ENCODE results near the gene XPOT. TPM values are rescaled to one million over a fixed set of nuclear protein-coding genes. Genes with fewer than 3 reads are reported as not detected.

The XPOT gene
- total RNA-seq, 1 experiment from 2014 or later = 155 TPM

GRCh38 chr12:64445490-64445889, 41.3 kb downstream of the XPOT start:
- H3K27ac ChIP-seq (ENCODE audit: low read length) = no peak overlapping the region
- no TSS peak for BruUV-seq (replicated peaks)
- H3K36me3 ChIP-seq (ENCODE audit: control insufficient read depth, insufficient read depth, low read length) = peaks cover 50% of the 10 kb centered on the region
- no peak for DNase-seq (ENCODE audit: low read depth, low spot score)
- no peak for ATAC-seq
- no peak for TF ChIP-seq SIN3A (IDR thresholded peaks at IDR 0.05; ENCODE audit: borderline replicate concordance, insufficient read depth, low read depth, low read length)
- no peak for TF ChIP-seq POLR2AphosphoS5 (IDR thresholded peaks at IDR 0.05; ENCODE audit: low read depth, low read length)
- no peak for TF ChIP-seq CTCF (IDR thresholded peaks at IDR 0.05)
- TF ChIP-seq TCF7L2 (IDR thresholded peaks at IDR 0.05; ENCODE audit: low read depth, low read length) = no peak
- TF ChIP-seq REST (IDR thresholded peaks at IDR 0.05; ENCODE audit: insufficient read depth in 1 of 2, low read depth in 2 of 2, low read length in 1 of 2) = no peak
- in situ Hi-C loops (cut with HindIII; ENCODE audit: low pct_unique_long_range_greater_than_20kb, low sequenced_read_pairs) (no loop called here), intact Hi-C loops (cut with micrococcal nuclease; ENCODE audit: unreplicated experiment) (no loop called here)
- ChIA-PET CTCF (interaction anchor here (0.6 kb wide), 1 partner anchor 163 kb away, joined by 4 read pairs; no protein-coding TSS in a partner anchor), POLR2A (no interaction called here)
- H3K4me3 ChIP-seq (ENCODE audit: low read depth in 2 of 2, low read length in 2 of 2) = no peak overlapping the region
- no peaks in the 10 kb centered on the region for H3K4me1 ChIP-seq (ENCODE audit: control insufficient read depth, insufficient read depth, low read length)
- H3K9me3 ChIP-seq (ENCODE audit: control insufficient read depth, insufficient read depth, low read depth, low read length) = no peaks in the 10 kb centered on the region
- no peaks in the 10 kb centered on the region for H3K27me3 ChIP-seq (ENCODE audit: control insufficient read depth, insufficient read depth, low read length)

DNA sequence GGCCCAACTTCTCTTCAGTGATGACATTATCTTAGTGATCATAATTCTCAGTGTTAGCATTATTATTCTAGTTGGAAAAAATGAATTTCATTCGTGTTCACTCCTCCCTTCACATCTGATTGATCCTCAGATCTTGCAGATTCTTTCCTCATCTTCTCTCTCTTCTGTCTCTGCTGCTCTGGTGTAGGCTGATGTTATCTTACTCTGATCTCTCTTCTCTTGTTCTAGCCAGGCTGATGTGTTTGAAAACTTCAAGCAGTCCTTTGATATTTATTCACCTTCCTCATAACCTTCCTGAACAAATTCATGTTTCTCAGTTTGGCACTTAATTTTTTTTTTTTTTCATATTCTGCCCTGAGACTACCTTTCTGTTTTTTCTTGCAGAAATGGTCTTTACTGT, 42.1 kb downstream of the XPOT start:
- ATAC-seq (no peak), DNase-seq (ENCODE audit: low read depth, low spot score) (no peak)
- intact Hi-C loops (cut with micrococcal nuclease; ENCODE audit: unreplicated experiment) = no loop called here
- CTCF ChIA-PET = no interaction called here
- H3K4me3 ChIP-seq (ENCODE audit: low read depth in 2 of 2, low read length in 2 of 2) = no peak overlapping the region
- no peaks in the 10 kb centered on the region for H3K27me3 ChIP-seq (ENCODE audit: control insufficient read depth, insufficient read depth, low read length)
- H3K27ac ChIP-seq (ENCODE audit: low read length) = no peak overlapping the region
- POLR2A ChIA-PET = no interaction called here
- peaks cover 47% of the 10 kb centered on the region for H3K36me3 ChIP-seq (ENCODE audit: control insufficient read depth, insufficient read depth, low read length)
- no peak for TF ChIP-seq SIN3A (IDR thresholded peaks at IDR 0.05; ENCODE audit: borderline replicate concordance, insufficient read depth, low read depth, low read length)
- no peak for TF ChIP-seq POLR2AphosphoS5 (IDR thresholded peaks at IDR 0.05; ENCODE audit: low read depth, low read length)
- TF ChIP-seq TCF7L2 (IDR thresholded peaks at IDR 0.05; ENCODE audit: low read depth, low read length) = no peak
- no peak for TF ChIP-seq CTCF (IDR thresholded peaks at IDR 0.05)
- no peak for TF ChIP-seq REST (IDR thresholded peaks at IDR 0.05; ENCODE audit: insufficient read depth in 1 of 2, low read depth in 2 of 2, low read length in 1 of 2)
- no peaks in the 10 kb centered on the region for H3K9me3 ChIP-seq (ENCODE audit: control insufficient read depth, insufficient read depth, low read depth, low read length)
- BruUV-seq (replicated peaks) = no TSS peak
- H3K4me1 ChIP-seq (ENCODE audit: control insufficient read depth, insufficient read depth, low read length) = no peaks in the 10 kb centered on the region; the same call in 1 of the 2 replicates
- in situ Hi-C loops (cut with HindIII; ENCODE audit: low pct_unique_long_range_greater_than_20kb, low sequenced_read_pairs) = no loop called here
